GM12873 (cell line): ENCODE data around the gene PCSK4.

Source experiments
- CTCF ChIP-seq: IDR thresholded peaks from 2 replicates; pipeline ENCODE4 v1.5.1; 2012; ENCODE audit warnings: low read depth, mild to moderate bottlenecking, moderate library complexity, low read length, control low read depth; ENCODE audit not compliant: insufficient read depth; ENCODE audit errors: missing control alignments

The PCSK4 gene

GRCh38 chr19:1475751-1476437, 14.3 kb downstream of the PCSK4 start:
- TF ChIP-seq CTCF: no peak

GRCh38 chr19:1474765-1475351, 15.3 kb downstream of the PCSK4 start:
- TF ChIP-seq CTCF: no peak

GRCh38 chr19:1474011-1474764, 16.0 kb downstream of the PCSK4 start:
- no peak for TF ChIP-seq CTCF

- no peak for TF ChIP-seq CTCF
Measured at GRCh38 chr19:1473085-1473851, 16.9 kb downstream of the PCSK4 start.

GRCh38 chr19:1472231-1473084, 17.7 kb downstream of the PCSK4 start:
- no peak for TF ChIP-seq CTCF

- TF ChIP-seq CTCF: no peak
Measured at GRCh38 chr19:1471515-1472160, 18.5 kb downstream of the PCSK4 start.
